Measurements from ENCODE around the gene CENATAC.
"Not testable (repeated sequence)": the region's sequence is repeated elsewhere in the genome, so short reads cannot be mapped to it uniquely, and the experiment has no call there.

CENATAC gene

DNA sequence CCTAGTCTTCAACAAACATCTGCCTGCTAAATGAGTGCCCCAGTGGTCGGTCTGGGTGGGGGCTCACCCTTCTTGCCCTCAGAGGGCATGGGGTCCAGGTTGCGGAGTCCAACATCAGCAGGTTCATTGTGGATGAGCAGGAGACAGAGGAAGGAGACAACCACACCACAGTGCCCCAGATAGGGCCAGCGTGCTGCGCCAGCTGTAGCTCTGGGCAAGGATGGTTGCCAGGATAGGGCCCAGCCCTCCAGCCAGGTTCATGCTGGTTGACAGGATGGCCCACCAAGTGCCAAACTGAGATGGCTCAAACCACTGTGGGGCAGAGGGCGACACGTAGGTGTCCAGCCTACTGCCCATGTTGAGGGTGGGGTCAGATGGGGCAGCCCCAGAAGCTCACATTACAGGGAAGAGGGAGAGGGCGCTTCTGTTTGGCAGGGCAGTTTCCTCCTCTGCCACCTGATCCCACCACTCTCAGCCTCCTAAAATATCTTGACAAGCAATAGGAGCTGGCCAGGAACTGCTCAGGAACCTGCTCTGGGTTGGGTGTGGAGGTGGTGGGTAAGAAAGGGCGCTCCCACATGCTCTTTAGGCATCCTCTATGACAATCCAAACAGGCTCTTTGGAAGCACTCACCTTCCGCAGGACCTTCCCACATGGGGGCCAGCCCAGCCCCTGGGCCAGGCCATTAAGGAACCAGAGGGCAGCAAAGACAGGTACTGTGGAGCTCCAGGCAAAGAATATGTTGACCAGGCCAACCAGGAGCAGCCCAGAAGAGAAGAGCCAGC is 29.8 kb downstream of the CENATAC start:
- no peak for DNase-seq (ENCODE audit: low read depth)

- no peak for DNase-seq (ENCODE audit: low read depth)
These were observed 30.6 kb downstream of the CENATAC start for GRCh38 chr11:119028346-119029068.

GRCh38 chr11:119029069-119029339 is 31.1 kb downstream of the CENATAC start:
- DNase-seq (ENCODE audit: low read depth), result no peak

DNA sequence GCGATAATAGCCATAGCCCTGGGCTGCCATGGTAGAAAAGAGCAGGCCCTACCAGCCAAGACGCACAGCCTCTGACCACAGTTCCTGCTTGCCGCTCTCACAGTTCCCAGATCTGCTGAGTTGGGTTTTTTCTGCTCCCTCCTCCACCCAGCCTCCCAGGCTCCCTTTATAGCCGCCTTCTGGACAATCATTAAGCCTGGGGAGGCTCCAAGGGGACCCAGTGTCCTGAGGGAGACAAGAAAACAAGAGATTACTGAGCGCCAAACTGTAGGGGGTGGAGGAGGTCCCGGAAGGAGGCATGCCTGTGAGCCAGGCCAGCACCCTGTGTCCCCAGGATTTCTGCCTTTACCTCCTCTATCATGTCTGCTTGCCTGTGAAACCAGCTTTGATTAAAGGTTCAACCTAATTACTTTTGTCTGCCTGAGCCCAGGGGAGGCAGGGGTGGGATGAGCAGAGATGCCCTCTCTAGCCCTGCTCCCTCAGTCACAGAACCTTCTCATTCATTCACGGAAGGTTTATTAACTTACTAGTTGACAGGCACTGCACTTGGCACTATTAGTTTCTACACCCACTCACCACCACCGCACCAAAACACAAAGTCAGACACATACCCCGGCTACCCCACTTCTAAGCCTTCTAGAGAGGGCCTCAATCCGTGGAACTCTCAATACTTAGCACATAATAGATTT is 31.5 kb downstream of the CENATAC start:
- DNase-seq (ENCODE audit: low read depth), result peak; percentile 26

- DNase-seq (ENCODE audit: low read depth), result no peak
These were observed 32.0 kb downstream of the CENATAC start for GRCh38 chr11:119030029-119030328.

DNA sequence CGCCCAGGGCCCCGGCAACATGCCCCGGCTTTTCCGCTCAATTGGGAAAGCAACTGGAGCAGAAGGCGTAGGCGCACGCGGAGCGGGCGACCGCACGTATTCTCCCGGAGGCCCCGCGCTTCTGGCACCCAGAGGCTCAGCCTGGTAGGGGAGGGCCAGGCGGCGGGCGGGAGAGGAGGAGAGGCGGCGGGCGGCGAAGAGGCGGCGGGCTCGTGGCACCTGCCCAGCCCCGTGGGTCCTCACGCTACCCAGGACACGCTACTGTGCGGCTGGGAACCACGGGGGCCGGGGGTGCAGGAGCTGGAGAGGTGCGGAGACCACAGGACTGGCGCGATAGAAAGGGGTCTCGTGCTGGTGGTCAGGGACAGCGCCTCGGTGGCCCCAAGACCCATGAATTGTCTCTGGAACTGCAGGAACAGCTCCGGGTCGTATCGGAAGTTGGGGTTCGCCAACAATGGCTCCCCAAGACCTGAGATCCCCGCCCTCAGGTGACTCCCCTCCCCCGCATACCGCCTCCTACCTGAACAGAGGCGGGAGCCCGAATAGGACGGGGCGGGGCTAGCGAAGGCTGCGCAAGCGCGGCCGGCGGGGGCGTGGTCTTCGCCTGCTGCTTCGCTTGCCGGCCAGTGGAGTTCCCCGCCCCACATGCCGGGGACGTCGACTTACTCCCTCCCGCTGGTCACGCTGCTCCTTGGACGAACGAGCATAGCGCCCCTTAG is 32.5 kb downstream of the CENATAC start, which contains the start of gene SLC37A4:
SLC37A4 (minus strand) TSS at position 549 of the 719 bp plus-strand sequence.
- peak; percentile 99 for DNase-seq (ENCODE audit: low read depth)

GRCh38 chr11:119031912-119032280 is 34.0 kb downstream of the CENATAC start:
- no peak for DNase-seq (ENCODE audit: low read depth)

DNA sequence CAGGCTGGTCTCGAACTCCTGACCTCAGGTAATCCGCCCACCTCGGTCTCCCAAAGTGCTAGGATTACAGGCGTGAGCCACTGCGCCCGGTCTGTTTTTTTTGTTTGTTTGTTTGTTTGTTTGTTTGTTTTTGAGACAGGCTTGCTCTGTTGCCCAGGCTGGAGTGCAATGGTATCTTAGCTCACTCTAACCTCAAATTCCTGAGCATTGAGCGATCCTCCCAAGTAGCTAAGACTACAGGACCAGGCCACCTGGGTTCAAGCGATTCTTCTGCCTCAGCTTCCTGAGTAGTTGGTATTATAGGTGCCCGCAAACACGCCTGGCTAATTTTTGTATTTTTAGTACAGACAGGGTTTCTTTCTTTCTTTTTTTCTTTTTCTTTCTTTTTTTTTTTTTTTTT is 35.5 kb downstream of the CENATAC start:
- DNase-seq (ENCODE audit: low read depth), result not testable (repeated sequence)

GRCh38 chr11:119034813-119035212 is 36.9 kb downstream of the CENATAC start:
- no peak for DNase-seq (ENCODE audit: low read depth)

- DNase-seq (ENCODE audit: low read depth), result no peak
These were observed 40.9 kb downstream of the CENATAC start for GRCh38 chr11:119038884-119039283.

- not testable (repeated sequence) for DNase-seq (ENCODE audit: low read depth)
These were observed 41.5 kb downstream of the CENATAC start for GRCh38 chr11:119039471-119039870.

GRCh38 chr11:119041821-119042514 is 44.0 kb downstream of the CENATAC start:
- DNase-seq (ENCODE audit: low read depth), result no peak

- no peak for DNase-seq (ENCODE audit: low read depth)
These were observed 45.0 kb downstream of the CENATAC start for GRCh38 chr11:119042927-119043326.

DNA sequence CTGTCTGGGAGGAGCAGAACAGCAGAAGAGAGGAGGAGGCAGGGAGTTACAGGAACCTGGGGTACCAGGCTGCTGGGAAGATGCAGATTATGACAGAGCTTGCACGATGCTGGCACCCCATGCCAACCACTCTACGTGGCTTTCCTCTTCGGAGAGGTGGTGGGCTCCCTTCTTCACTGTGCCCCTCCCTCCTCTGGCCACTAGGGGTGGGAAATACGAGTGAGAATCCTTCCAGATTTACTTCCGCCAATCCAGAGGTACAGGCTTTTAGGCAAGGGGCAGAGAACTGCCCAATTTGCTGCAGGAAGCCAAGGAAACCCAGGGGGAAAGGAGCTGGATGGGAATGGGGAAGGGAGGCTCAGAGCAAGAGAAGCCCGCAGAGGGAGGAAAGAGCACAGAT is 46.8 kb downstream of the CENATAC start:
- no peak for DNase-seq (ENCODE audit: low read depth)

DNA sequence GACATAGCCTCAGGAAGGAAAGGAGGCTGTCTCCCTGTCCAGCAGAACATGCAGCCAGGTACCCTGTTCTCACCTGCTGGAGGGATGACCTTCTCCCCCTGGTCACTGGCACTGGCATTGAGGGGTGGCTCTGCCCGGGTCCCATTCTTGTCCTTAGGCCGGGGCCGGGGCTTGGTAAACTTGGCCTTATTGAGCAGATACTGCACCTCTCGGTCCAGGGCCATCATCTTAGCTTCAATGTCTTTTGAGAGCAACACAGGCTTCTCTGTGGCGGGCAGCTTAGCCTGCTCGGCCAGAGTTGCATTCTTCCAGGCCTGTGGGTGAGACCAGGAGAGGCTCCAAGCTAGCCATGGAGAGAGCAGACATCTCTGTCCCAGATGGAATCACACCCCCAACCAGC is 48.6 kb downstream of the CENATAC start:
- DNase-seq (ENCODE audit: low read depth), result no peak

DNA sequence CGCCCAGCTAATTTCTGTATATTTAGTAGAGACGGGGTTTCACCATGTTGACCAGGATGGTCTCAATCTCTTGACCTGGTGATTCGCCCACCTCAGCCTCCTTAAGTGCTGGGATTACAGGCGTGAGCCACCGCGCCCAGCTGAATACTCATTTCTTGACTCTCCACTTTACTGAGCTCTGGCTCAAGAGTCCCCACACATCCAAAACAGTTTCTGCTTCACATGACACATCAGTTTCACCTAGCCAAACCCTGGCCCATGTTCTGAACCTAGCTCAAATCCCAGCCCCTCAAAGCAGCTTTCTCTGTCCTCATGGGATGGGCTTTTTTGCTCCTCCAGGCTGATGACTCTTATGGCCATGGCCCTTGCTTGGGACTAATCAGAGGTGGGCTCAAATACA is 49.3 kb downstream of the CENATAC start:
- DNase-seq (ENCODE audit: low read depth), result no peak

GRCh38 chr11:119048644-119049043 is 50.7 kb downstream of the CENATAC start:
- no peak for DNase-seq (ENCODE audit: low read depth)

DNA sequence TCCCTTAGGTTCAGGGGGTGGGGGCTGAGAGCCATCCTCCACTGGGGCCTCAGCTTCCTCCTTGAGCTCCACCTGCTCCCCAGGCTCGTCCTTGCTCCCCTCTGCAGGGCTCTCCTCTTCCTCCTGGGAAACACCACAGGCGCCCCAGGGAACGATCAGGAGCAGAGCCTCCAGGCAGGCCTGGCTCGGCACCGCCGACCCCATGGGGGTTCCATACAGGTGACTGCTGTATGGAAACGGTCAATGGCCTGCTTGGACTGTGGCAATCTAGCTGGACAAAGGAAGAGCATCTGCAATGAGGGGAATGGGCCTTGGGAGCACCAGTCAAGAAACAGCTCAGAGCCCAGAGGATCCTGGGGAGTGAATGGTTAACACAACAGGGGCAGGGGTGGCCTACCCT is 51.1 kb downstream of the CENATAC start:
- DNase-seq (ENCODE audit: low read depth), result no peak

- DNase-seq (ENCODE audit: low read depth), result no peak
These were observed 53.7 kb downstream of the CENATAC start for GRCh38 chr11:119051440-119052162.

DNA sequence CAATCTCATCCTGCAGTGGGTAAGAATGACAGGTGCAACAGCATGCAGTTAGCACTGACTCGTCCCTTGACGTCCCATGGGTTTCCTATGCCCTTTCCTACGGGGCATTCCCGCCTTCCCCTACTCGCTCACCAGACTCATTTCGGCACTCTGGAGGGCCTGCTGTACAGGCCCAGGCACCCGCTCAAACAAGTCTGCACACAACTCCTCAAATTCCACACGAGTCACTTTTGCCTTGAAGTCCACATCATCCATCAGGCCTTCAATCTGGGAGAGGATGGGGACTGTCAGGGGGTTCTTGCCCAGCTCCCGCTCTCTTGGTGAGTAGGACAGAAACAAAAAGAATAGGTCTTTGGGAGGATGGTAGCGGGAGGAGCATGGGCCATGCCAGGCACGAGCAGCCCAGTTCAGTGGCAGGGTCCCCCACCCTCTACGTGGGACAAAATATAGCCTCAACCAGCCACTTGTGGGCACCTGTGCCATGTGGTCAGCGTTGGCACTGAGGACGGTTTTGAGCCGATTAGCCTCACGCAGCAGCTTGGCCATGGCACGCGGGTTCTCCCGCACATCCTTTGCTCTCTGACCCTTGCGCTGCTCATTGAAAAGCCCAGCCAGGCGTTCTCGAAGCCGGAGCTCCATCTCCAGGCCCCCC is 54.4 kb downstream of the CENATAC start:
- no peak for DNase-seq (ENCODE audit: low read depth)

- DNase-seq (ENCODE audit: low read depth), result no peak
These were observed 56.5 kb downstream of the CENATAC start for GRCh38 chr11:119054418-119054817.
